Measurements from ENCODE around the gene GALNT17.

- TF ChIP-seq CTCF (conservative IDR thresholded peaks at IDR 0.05; ENCODE audit: low read length), result no peak
- TF ChIP-seq EZH2phosphoT487 (IDR thresholded peaks at IDR 0.05; ENCODE audit: borderline replicate concordance), result no peak
These were observed 341.5 kb downstream of the GALNT17 start for GRCh38 chr7:71473366-71473967.

All from Loucy (cell line).